Measurements from ENCODE around the gene ACER2.
"Not testable (repeated sequence)": the region's sequence is repeated elsewhere in the genome, so short reads cannot be mapped to it uniquely, and the experiment has no call there.

The ACER2 gene

GRCh38 chr9:19408693-19409400 is at the start of gene ACER2:
TSS of gene ACER2 (plus strand) at chr9:19409009. CDS start at chr9:19409085, 76 bp downstream.
- DNase-seq = peak; percentile 96

- no peak for DNase-seq
Measured at GRCh38 chr9:19369107-19369506, 39.7 kb upstream of the ACER2 start.

GRCh38 chr9:19371942-19372341 is 36.9 kb upstream of the ACER2 start:
- no peak for DNase-seq

GRCh38 chr9:19372567-19372966 is 36.2 kb upstream of the ACER2 start:
- no peak for DNase-seq

GRCh38 chr9:19373527-19373926 is 35.3 kb upstream of the ACER2 start:
- no peak for DNase-seq

GRCh38 chr9:19375538-19375937 is 33.3 kb upstream of the ACER2 start:
- no peak for DNase-seq

GRCh38 chr9:19376931-19377330 is 31.9 kb upstream of the ACER2 start:
- no peak for DNase-seq

- DNase-seq = no peak
Measured at GRCh38 chr9:19378164-19378563, 30.6 kb upstream of the ACER2 start.

- DNase-seq = peak; percentile 9
Measured at GRCh38 chr9:19378647-19379046, 30.2 kb upstream of the ACER2 start.

- DNase-seq = no peak
Measured at GRCh38 chr9:19379283-19379682, 29.5 kb upstream of the ACER2 start.

- DNase-seq = no peak
Measured at GRCh38 chr9:19379697-19380046, 29.1 kb upstream of the ACER2 start.

GRCh38 chr9:19380826-19381075 is 28.1 kb upstream of the ACER2 start:
- no peak for DNase-seq

GRCh38 chr9:19381656-19382055 is 27.2 kb upstream of the ACER2 start:
- no peak for DNase-seq

- DNase-seq = not testable (repeated sequence)
Measured at GRCh38 chr9:19385212-19385611, 23.6 kb upstream of the ACER2 start.

GRCh38 chr9:19385786-19386501 is 22.9 kb upstream of the ACER2 start:
- DNase-seq = no peak

GRCh38 chr9:19386502-19387044 is 22.2 kb upstream of the ACER2 start:
- no peak for DNase-seq

- DNase-seq = no peak
Measured at GRCh38 chr9:19387317-19387716, 21.5 kb upstream of the ACER2 start.

GRCh38 chr9:19389539-19389938 is 19.3 kb upstream of the ACER2 start:
- not testable (repeated sequence) for DNase-seq

GRCh38 chr9:19397845-19398244 is 11.0 kb upstream of the ACER2 start:
- no peak for DNase-seq

GRCh38 chr9:19403231-19403630 is 5.6 kb upstream of the ACER2 start:
- DNase-seq = not testable (repeated sequence)

- no peak for DNase-seq
Measured at GRCh38 chr9:19404283-19405075, 4.3 kb upstream of the ACER2 start.

GRCh38 chr9:19405771-19406170 is 3.0 kb upstream of the ACER2 start:
- DNase-seq = no peak

- no peak for DNase-seq
Measured at GRCh38 chr9:19408316-19408692, 505 bp upstream of the ACER2 start.
